ENCODE results near the gene GHR. TPM values are rescaled to one million over a fixed set of nuclear protein-coding genes. Genes with fewer than 3 reads are reported as not detected.

Gene GHR
- total RNA-seq, 1 donor from 2014 or later, result 1.6 TPM

DNA sequence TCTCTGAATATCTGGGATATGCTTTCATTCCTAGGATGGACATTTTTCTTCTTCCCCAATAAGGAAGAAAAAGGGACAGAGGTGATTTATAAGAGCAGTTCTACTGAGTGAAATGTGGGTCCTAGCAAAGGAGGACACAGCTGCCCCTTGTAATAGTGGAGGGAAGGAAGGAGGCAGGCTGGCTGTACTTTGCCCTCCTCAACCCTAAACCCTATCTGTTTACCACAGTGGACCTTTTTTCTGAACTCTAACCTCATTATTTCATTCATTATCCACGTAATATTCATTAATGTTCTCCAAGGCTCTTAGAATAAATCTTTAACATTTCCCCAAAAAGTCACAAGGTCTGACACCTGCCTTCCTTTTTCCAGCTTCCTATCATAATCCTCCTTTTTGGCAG lies 37.8 kb downstream of the GHR start:
- DNase-seq (ENCODE audit: low spot score in 2 of 2) (no peak), FAIRE-seq (no peak)

DNA sequence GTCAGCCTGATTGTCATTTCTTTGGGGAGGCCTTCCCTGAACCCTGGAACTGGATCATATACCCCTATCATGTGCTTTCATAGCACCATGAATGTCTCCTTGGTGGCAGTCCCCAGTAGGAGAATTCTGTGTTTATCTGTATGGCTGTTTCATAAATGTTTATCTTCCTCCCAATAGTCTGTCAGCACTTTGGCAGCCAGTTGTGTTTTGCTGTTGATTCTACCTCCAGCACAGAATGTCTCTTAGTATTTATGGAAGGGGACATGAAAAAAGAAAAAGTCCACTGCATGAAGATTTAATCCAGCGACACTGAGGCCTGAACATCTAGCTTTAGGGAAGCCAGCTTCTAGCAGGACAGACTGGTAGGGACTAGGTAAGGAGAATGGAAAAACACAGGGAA lies 38.3 kb downstream of the GHR start:
- no peak for FAIRE-seq

DNA sequence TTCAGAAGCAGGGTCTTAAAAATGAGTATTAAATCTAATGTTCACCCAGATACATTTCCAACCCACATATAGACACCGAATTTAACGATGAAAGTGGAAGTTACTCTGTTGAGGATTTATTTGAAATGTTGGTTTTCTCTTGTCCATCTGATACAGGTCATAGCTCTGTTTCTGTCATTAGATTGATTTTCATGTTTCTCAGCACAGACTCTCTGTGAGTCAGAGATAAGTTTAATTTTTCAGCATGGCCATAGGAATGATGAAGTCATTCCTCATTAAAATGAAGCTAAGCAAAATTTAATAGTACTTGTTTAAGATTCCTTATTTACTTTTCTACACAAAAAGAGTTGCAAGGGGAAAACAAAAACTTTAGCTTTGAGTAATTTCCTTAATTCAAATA lies 38.8 kb downstream of the GHR start:
- no peak for FAIRE-seq
- DNase-seq (ENCODE audit: low spot score in 2 of 2), result no peak

More for the DNA sequence above, 38.3 kb downstream of the GHR start:
- DNase-seq (ENCODE audit: low spot score in 2 of 2), result no peak

DNA sequence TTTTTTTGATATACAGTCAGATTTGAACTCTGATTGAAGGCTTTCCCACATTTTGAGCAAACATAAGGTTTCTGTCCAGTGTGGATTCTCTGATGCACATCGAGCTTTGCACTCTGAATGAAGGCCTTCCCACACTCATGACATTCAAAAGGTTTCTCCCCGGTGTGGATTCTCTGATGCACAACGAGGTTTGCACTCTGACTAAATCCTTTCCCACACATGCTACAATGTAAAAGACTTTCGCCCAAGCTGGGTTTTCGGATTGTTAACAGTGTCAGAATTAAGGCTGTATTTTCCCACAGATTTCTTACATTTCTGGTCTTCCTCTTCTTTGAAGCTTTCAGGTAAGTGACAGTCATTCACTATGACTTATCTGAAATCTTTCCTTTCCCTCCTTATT lies 44.3 kb downstream of the GHR start:
- no peak for FAIRE-seq
- DNase-seq (ENCODE audit: low spot score in 2 of 2), result no peak

DNA sequence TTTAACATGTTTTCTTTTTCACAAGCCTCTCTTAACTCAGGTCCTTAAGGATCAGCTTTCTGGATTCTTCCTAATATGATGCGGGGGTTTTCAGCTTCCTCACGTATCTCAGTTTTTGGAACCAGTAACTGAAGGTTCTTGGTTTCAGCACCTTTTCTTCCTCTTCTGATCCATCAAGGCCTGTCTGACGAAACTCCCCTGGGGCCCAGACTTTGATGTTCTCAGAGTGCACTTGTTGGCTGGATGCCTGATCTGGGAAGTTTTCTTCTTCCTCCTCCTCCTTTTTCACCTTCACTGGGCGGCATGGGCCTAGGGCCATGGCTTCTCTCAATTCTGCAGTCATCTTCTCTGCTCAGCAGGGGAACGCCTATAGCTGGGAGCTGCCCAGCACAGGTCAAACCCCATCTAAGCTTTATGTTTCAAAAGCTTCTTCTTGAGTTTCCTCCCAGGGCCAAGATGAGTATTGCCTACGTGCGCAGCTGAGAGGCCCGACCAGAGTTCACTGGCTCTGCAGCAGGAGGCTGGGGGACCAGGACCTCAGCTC lies 44.8 kb downstream of the GHR start:
- FAIRE-seq (no peak), DNase-seq (ENCODE audit: low spot score in 2 of 2) (no peak)

DNA sequence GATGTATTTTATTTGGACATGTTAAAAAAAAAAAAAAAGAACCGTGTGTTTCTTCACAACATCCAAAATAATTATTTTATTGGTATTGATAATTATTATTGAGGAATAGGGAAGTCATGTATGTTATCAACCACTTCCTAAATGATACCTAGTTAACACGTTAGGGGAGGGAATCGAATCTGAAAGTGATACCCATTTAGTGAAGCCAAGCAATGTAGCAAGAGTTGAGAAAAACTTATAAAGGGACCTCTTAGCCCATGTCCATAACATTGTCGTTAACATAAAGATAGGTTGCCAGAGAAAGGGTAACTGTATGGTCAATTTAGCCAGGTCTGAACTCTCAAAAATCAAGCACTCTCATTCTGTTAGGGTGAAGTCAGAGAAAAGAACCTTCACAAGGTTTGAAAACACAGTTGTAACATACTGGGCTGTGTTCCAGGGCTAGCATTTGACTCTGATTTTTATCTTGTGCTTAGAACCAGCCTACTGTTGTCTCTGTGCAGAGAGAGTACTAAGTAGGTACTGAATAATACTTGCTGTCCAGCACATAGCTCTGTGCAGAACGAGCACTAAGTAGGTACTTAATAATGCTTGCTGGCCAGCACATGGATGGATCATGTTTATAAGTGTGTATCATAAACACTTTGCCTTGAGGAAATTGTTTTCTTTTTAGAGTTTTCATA lies 60.4 kb downstream of the GHR start:
- FAIRE-seq, result no peak
- no peak for DNase-seq (ENCODE audit: low spot score in 2 of 2)

DNA sequence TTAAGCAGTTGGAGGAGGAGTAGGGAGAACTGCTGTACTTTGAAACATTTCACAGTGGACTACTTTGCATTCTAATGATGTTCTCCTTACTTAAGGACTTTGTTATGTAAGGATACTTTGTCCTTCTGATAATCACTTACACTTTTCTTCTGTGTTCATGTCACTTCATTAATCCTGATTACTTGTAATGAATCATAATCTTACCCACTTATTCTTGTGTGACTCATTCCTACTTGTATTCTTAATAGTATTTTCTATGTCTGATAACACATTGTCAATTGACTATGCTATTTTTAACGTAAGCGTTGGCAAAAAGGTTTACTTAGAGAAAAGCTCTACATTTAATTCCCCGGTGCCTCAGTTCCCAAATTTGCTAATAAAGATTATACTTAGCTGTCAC lies 63.8 kb downstream of the GHR start:
- DNase-seq (ENCODE audit: low spot score in 2 of 2) (no peak), FAIRE-seq (no peak)

DNA sequence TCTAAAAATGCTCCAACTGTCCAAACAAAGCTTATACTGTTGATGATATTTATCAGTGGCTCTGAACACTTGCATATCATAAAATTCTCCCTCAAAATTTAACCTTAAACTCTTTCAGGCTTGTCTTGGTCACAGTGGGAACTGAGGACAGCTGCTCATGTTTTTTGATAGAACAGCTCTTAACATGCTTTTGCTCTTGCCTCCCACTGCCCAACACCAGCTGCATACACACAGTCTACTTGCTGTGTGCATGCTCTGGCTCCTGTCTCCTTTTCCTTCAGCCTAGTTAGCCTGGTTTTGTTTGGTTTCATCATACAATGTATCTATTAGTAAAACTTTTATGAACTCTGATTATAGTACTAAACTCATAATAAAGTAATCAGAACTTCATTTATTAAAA lies 64.6 kb downstream of the GHR start:
- FAIRE-seq (no peak), DNase-seq (ENCODE audit: low spot score in 2 of 2) (no peak)

DNA sequence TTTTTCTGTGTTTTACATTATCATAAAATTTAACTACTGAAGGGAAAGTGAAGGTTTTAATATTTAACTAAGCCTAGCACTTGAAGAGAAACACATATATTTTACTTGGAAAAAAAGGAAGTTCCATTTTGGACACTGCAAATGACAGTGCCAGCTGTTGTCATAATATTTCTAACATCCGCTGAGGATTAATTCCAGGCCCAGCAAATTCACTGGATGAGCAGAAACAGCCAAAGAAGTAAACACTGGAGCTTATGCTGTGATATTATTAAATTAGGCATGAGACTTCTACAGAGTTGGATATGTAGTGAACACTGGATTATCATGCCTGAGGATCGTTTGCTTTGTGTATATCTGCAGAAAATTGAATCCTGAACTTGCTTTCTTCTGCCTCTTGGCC lies 67.6 kb downstream of the GHR start:
- DNase-seq (ENCODE audit: low spot score in 2 of 2), result no peak
- FAIRE-seq, result no peak

DNA sequence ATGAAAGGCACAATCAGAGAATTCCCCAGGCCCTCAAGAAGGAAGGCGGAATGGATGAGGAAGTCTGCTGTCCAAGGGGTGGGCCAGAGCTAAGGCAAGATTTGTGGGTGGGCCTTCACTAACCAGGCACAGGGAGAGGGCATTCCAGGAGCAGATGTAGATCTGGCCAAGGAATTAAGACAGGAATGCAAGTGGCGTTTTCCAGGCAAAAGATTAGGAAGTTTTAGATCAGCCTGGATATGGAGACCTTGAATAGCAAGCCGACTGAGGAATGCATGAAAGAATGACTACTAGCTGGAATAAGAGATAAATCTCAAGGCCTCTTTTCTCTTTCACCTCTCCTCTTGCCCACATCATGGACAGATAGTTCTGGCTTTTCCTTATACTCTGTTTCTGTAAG lies 68.5 kb downstream of the GHR start:
- DNase-seq (ENCODE audit: low spot score in 2 of 2) (no peak), FAIRE-seq (no peak)

DNA sequence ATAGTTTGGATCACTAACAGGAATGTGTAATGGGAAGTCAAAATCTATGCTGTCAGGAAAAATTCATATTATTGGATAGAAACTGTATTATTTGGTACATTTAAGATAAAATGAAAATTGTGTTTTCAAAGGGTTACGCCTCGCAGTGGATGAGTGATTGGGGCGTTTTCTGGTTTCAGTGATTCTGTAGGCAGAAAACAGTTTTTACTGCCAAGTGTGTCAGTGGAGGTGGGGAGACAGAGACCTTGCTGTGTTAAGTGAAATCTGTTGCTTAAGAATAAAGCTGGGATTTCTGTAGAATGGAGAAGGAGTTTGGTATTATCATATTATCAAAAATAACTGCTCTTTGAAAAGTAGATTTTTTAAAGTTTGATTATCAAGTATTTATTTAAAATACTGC lies 69.7 kb downstream of the GHR start:
- DNase-seq (ENCODE audit: low spot score in 2 of 2), result no peak
- FAIRE-seq, result no peak

DNA sequence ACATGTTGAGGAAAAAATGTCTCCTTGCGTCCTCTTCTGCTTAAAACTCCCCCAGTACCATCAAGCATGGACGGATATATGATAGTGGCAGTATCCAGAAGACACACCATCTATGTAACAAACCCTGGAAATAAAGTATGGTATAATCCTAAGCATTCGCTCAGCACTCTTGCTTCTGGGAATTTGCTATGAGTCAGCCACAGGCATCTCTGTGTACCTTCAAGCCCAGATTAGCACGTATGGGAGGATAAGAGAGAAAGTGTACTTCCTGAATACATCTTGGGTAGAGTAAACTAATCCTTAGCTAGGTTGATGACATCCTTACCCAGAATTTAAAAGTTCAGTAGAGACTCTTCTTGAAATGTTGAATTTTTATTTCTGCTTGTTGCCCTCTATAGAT lies 71.2 kb downstream of the GHR start:
- FAIRE-seq, result no peak
- DNase-seq (ENCODE audit: low spot score in 2 of 2), result no peak

DNA sequence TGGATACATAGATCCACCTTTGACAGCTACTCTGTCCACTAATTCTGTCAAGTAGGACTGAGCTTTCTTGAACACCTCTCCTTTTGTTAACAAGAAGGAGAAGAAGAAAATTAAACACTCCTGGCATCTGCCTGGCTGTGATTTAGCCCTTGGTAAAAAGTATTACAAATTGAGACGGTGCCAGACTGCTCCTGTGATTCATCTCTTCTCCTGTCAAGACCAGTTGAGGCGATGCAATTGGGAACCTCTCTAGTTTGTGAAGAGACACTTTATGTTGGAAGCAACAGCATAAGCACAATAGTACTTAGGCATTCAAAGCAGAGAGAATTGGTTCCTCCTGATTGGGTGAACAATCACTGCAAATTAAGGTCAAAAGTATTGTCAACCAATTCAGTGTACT lies 72.7 kb downstream of the GHR start:
- DNase-seq (ENCODE audit: low spot score in 2 of 2) (no peak), FAIRE-seq (no peak)

DNA sequence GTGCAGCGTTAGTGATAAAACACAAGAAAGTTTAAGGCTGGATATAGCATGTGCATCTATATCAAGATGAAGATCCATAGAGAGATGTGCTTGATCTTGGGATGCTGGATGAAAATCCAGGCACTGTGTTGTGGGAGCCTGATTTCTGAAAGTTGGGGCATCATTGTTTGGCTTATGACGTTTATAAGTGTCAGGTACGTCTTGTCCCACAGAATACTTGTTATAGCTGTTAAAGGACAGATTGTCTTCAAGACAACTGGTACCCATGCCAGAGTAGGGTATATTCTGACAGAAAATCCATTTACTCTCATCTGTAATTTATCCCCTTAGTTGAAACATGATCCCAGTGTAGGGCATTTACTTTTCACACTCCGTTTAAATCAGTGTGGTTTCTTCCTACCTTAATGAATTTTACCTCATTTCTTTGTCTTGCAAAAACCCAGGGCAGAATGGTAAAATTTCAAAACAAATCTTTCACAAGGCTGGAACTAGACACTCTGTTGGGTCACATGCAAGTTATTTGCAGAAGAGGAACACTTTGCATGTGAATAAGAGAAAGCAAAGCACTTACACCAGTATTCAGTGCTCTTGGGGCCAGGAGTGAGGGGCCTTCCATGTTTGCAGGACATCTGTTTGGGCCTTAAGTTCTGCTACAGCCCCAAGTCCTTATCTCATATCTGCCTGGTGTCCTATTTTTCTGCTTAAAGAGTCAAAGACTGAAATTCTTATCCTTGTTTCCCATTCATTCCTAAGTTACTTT lies 73.3 kb downstream of the GHR start:
- no peak for DNase-seq (ENCODE audit: low spot score in 2 of 2)
- no peak for FAIRE-seq

DNA sequence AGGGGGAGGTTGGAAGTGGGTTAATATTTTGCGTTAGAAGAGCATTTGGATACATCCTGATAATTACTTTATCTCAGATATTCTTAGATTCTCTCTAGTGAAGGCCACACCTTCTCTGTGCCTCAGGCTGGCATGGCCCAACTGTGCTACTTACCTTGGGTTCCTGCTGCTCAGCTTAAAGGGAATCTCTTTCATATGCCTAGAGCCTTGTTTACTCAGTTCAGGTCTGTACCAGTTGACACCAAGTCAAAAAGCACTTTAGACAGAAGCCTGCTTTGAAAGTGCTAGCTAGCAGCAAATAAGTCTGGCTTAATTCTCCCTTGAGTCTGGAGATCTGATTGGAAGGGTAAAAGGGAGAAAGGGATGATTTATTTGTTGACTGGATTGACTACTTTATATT lies 74.8 kb downstream of the GHR start:
- FAIRE-seq, result no peak
- DNase-seq (ENCODE audit: low spot score in 2 of 2), result no peak

DNA sequence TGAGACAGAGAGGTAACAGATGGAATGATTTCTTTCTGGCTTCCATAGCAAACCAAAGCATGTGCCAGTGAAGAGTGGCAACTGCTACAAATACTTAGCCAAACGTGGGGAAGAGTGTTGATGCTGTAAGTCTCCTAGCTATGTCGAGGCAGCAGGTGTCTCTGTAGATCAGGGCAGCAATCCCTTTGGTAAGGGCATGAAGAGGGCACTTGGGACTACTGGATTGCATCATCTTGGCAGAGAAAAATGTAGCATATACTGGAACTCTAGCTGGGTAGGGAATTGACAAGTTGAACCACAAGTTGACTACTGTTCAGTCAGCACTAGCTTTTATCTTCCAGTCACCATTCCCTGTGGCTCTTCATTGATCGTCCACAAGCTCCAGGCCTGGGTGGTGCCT lies 75.8 kb downstream of the GHR start:
- DNase-seq (ENCODE audit: low spot score in 2 of 2) (no peak), FAIRE-seq (no peak)

DNA sequence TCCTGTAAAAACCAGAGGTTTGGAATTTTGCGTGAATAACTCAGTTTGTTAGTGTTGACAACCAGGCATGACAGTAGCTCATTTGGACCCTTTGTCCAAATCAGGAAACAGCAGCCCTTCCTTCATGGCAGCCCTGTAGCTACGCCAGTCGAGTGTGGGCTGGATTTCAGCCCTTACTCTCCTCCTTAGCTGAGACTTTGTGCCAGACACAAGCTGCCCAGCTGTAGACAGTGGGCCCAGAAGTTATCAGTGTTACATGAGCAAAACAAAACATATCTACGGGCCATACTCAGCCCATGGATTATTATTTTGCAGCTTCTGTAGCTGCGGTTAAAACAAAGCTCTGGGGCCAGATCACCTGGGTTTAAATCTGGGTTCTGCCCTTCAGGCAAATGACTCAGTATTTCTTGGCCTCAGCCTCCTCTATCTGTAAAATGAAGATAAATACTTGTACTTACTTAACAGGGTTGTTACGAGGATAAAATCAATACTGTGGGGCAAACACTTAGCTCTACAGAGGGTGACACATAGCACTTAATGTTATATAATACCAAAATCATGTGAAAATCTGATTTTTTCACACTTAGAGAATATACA lies 76.9 kb downstream of the GHR start:
- FAIRE-seq, result no peak
- DNase-seq (ENCODE audit: low spot score in 2 of 2), result no peak

DNA sequence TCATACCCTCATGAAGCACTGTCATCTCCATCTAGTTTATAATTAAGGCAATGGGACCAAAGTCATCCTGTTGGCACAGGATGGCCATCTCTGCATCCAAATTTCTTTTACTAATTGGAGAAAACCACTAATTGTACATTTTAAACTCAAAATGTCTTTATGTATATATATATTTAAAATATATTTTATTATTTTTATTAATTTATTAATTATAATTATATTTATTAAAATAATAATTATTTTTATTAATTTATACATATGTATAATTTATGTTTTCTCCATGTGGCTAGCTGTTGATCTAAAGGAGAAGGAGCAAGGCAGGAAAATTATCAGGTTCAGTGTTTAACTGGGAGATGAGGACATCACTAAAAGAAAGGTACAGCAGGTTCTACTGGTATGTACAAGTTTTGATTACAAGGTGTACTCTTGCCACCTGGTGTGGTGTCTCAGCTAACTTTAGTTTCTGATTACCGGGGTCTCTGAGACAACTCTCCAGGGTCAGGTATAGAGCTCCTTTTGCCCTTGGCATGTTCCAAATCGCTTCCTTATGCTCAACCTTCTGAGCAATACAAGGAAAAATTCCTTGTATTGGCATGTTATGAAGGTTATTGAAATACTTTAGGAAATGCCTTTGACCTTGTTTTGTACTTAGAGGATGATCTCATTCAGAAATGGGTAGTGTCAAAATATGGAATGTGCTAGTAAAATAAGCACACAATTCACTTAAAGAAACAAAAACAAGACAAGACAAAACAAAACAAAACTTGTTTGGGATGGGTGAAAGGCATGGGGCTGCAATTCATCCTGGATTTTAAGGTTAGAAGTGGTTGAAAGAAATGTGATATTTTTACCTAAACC lies 79.6 kb downstream of the GHR start:
- no peak for FAIRE-seq
- no peak for DNase-seq (ENCODE audit: low spot score in 2 of 2)

DNA sequence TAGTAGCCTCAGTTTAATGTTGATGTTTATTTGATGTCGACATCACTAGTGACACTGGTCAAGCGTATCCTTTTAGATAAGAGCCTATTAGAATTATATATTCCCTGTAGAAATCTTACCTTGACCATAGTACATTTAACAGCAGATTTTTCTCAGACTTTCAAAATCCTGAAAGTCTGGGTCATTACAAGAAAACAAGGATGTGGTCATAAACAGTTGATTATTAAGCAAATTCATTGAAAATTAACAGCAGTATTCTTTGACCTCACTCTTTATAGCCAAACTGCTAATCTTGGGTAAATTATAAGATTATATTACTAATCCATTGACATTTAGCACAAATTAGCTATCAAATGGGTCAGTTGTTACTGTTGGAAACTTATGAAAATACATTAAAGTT lies 83.4 kb downstream of the GHR start:
- FAIRE-seq (no peak), DNase-seq (ENCODE audit: low spot score in 2 of 2) (no peak)

DNA sequence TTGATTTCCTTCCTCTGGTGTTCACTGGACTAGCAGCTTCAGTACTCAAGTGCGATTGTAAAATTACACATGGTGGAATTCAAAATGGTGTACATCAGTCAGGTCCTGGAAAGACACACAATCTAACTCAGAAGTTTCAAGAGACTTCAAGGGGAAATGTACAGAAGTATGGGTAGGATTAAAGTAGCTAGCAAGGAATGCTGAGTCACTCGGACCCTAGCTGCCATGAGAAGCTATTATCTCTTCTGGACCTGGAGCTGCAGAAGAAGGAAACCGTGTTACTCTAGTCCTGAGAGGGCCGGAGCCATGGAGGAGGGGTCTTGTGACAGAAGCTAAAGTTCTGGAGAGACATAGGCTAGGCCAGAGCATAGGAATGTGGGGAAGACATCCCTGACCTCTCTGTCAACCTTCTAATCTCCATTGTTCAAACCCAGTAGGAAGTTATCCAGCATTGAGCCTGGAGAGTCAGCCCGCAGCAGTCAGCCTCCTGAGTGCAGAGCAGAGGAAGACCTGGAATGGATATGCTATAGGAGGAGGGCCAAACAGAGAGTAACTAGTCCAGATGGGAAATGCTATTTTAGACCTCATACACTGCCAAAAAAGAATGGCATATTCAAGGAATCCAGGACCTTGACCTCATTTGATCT lies 84.3 kb downstream of the GHR start:
- FAIRE-seq (no peak), DNase-seq (ENCODE audit: low spot score in 2 of 2) (no peak)
